Skeletal muscle satellite cell (primary cell): Measurements from ENCODE around the gene ADAMTS9.

Experiments used
- H3K27me3 ChIP-seq: 2 replicates; pipeline ENCODE4 v1.7.0; 2013; ENCODE audit warnings: low read length; ENCODE audit not compliant: control insufficient read depth, insufficient read depth
- H3K36me3 ChIP-seq: 2 replicates; pipeline ENCODE4 v1.7.0; 2013; ENCODE audit warnings: mild to moderate bottlenecking, control low read depth, low read length; ENCODE audit not compliant: insufficient read depth
- H3K4me1 ChIP-seq: 2 replicates; pipeline ENCODE4 v1.7.0; 2013; ENCODE audit warnings: low read length; ENCODE audit not compliant: control insufficient read depth, insufficient read depth
- H3K4me2 ChIP-seq: 2 replicates; pipeline ENCODE4 v1.7.0; 2013; ENCODE audit warnings: mild to moderate bottlenecking, low read length
- H3K4me3 ChIP-seq: 2 replicates; pipeline ENCODE4 v1.7.0; 2013; ENCODE audit warnings: low read length
- H3K9ac ChIP-seq: 2 replicates; pipeline ENCODE4 v1.7.0; 2013; ENCODE audit warnings: mild to moderate bottlenecking, low read depth, low read length, moderate library complexity
- H3K9me3 ChIP-seq: replicated peaks from 2 replicates; pipeline ENCODE4 v1.7.0; 2013; ENCODE audit warnings: mild to moderate bottlenecking, control low read depth, low read length

The ADAMTS9 gene

DNA sequence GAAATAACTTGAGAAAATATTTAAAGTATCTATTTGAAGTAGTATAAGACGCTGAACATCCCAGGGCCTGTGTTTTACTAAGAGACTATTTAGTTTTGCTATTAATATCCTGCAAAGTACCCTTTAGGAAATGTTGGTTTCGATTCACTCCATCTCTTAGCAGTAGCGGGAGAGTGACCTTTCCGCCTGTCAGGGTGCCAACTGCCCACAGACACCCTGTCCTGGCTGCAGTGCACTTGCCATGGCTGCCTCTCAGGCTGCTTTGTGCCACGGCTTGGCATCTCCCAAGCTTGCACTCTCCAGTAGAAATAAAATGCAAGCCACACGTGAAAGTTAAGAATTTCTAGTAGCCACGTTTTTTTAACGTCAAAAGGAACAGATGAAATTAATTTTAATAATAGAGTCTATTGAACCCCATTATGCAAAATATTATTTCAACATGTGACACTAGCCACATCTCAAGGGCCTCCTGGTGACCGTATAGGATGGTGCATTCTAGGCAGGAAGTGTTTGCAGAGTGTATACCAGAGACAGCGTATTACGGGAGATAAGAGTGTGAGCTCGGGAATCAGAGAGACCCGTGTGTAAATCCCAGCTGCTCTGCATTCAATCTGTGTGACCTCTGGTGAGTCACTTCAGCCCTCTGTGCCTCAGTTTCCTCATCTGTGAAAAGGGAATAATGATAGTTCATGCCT is 19.8 kb downstream of the ADAMTS9 start:
- Histone ChIP-seq H3K36me3 (no peaks in the 10 kb centered on the region), H3K27me3 (no peaks in the 10 kb centered on the region), H3K4me1 (peaks cover 13% of the 10 kb centered on the region), H3K9me3 (no peaks in the 10 kb centered on the region), H3K4me2 (no peak overlapping the region), H3K9ac (no peak overlapping the region), H3K4me3 (no peak overlapping the region)

DNA sequence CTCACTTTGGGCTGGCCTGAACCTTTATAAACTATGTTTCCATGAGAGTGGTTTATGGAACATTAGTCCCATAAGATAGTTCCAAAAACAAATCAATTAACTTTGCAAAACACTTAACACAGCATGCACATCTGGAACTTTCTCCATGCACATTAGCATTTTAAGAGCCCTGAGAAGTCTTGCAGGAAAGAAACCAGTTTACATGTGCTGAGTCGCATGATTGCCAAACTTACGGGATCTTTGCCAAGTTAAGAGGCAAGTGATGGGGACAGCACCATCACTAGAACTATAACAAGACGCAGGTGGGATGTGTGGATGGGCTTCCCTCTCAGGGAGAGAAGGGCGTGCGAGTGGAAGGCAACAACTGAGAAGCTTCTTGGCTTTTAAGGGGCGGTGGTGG is 20.7 kb downstream of the ADAMTS9 start:
- Histone ChIP-seq H3K27me3 (no peaks in the 10 kb centered on the region), H3K9ac (no peak overlapping the region), H3K36me3 (no peaks in the 10 kb centered on the region), H3K9me3 (no peaks in the 10 kb centered on the region), H3K4me1 (peaks cover 13% of the 10 kb centered on the region), H3K4me2 (no peak overlapping the region), H3K4me3 (no peak overlapping the region)

DNA sequence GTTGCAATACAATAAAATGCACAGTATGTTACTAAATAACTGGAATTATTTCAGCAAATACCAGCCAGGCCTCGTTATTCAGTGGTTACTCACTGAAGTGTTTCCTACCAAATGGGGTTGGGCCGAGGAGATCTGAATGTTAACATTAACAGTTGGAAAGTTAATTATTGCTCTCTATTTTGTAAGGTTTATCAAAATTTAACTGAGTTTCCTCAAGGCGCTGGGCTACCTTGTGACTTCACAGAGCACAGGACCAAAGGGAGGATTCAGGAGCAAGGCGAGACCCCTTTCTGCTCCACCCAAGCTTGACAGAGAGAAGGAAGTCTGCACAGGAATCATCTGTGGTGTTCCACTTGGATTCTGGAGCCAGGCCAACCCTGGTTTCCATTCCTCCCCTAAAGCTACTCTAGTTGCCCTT is 21.6 kb downstream of the ADAMTS9 start:
- H3K27me3 ChIP-seq: no peaks in the 10 kb centered on the region
- H3K9me3 ChIP-seq: no peaks in the 10 kb centered on the region
- H3K4me2 ChIP-seq: peak overlapping the region; percentile 66
- no peak overlapping the region for H3K4me3 ChIP-seq
- H3K9ac ChIP-seq: peak overlapping the region; percentile 37
- H3K4me1 ChIP-seq: peaks cover 13% of the 10 kb centered on the region
- no peaks in the 10 kb centered on the region for H3K36me3 ChIP-seq

DNA sequence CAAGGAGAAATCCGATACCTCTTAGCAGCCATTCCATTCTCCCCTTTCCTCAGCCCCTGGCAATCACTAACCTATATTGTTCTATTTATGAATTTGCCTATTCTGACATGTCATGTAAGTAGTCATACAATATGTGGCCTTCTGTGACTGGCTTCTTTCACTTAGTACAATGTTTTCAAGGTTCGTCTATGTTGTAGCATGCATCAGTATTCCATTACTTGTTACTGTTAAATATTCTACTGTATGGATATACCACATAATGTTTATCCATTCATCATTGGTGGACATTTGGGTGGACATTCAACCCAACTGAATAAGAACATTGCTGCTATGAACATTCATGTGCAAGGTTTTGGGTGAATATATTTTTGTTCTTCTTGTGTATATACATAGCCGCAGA is 23.4 kb downstream of the ADAMTS9 start:
- peaks cover 13% of the 10 kb centered on the region for H3K4me1 ChIP-seq
- H3K4me3 ChIP-seq: no peak overlapping the region
- H3K4me2 ChIP-seq: no peak overlapping the region
- H3K9ac ChIP-seq: no peak overlapping the region
- H3K9me3 ChIP-seq: no peaks in the 10 kb centered on the region
- H3K27me3 ChIP-seq: no peaks in the 10 kb centered on the region
- no peaks in the 10 kb centered on the region for H3K36me3 ChIP-seq

DNA sequence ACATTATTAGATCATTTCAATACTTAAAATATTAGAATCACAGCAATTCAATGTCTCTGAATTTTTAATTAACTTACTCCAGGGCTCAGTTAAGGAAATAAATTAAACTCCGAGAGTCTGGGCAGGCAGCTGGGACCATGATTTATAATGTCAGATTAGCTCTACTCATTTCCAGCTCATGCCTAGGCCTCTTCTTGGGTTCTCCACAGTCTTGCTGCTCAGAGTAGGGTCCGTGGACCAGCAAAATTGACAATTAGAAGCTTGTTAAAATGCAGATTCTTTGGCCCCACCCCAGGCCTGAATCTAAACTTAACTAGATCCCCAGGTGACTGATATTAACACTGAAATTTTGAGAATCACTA is 28.2 kb downstream of the ADAMTS9 start:
- no peak overlapping the region for H3K9ac ChIP-seq
- H3K4me1 ChIP-seq: no peaks in the 10 kb centered on the region
- no peak overlapping the region for H3K4me3 ChIP-seq
- no peak overlapping the region for H3K4me2 ChIP-seq
- H3K9me3 ChIP-seq: no peaks in the 10 kb centered on the region
- no peaks in the 10 kb centered on the region for H3K36me3 ChIP-seq
- H3K27me3 ChIP-seq: no peaks in the 10 kb centered on the region

DNA sequence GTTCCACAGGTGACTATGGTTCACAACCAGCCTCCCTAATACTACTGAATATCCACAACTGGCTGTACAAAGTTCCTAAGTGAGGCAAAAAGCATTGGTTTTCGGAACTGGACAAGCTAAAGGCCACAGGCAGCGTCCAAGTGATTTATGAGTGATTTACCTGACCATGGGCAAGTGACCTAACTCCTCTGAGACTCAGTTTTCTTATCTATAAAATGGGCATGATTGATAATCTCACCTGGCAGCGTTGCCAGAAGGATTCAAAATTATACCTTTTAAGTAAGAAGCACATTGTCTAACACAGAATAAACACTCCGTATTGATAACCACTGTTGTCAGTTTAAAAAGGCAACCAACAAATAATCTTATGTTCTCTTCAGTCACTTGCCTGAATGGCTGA is 29.8 kb downstream of the ADAMTS9 start:
- no peaks in the 10 kb centered on the region for H3K27me3 ChIP-seq
- H3K4me3 ChIP-seq: no peak overlapping the region
- H3K4me1 ChIP-seq: no peaks in the 10 kb centered on the region
- no peaks in the 10 kb centered on the region for H3K36me3 ChIP-seq
- H3K4me2 ChIP-seq: no peak overlapping the region
- H3K9ac ChIP-seq: no peak overlapping the region
- no peaks in the 10 kb centered on the region for H3K9me3 ChIP-seq

DNA sequence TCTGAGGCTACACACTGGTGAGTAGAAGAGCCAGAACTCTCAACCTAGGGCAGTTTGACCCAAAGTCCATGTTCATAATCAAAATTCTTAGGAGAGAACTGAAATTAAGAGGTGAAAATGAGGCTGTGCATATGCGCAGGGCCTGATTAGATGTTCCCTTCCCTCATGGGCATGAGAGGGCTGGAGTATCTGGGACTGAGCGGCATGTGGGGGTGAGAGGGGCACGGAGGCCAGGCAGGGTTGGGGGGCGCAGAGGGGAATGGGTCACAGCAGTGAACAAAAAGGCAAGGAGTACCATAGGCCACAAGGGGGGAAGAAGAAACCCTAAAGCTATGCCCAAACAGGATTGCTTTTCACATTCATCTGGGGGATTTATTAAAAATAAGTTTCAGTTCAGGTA is 31.3 kb downstream of the ADAMTS9 start:
- H3K4me3 ChIP-seq: no peak overlapping the region
- H3K9me3 ChIP-seq: no peaks in the 10 kb centered on the region
- no peak overlapping the region for H3K4me2 ChIP-seq
- H3K27me3 ChIP-seq: no peaks in the 10 kb centered on the region
- H3K36me3 ChIP-seq: no peaks in the 10 kb centered on the region
- H3K4me1 ChIP-seq: no peaks in the 10 kb centered on the region
- H3K9ac ChIP-seq: no peak overlapping the region

DNA sequence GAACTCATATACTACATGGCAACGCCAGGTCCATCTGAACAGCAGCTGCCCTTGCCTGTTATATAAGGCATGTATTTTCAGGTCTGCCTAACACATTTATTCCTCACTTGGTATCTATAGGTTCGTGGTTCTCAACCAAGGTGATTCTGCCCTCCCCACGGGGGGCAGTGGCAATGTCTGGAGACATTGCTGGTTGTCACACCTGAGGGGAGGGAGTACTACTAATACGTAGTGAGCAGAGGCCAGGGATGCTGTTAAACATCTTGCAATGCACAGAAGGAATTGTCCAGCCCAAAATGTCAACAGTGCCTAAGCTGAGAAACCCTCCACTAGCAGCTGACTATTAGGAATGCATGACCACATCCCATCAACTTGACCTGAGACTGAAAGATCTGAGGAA is 32.6 kb downstream of the ADAMTS9 start:
- Histone ChIP-seq H3K4me1 (peaks cover 4% of the 10 kb centered on the region), H3K27me3 (no peaks in the 10 kb centered on the region), H3K9ac (no peak overlapping the region), H3K9me3 (no peaks in the 10 kb centered on the region), H3K4me3 (no peak overlapping the region), H3K36me3 (no peaks in the 10 kb centered on the region), H3K4me2 (no peak overlapping the region)

DNA sequence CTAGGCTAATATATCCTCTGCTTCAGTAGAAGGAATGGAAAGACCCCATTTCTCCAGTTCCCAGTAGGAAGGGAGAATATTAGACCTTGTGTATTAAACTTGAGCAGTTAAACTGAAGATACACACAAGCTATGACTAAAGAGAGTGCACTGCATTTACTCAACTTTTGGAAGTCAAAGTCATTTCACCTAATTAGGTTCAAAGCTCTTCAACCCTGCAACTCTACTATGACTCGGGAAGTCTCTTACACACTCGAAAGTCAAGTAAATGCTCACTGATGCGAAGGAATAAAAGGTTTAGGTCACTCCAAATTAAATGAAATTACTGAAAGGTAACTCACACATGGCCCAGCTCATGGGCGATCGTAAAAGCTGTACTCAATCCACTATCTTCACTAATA is 33.8 kb downstream of the ADAMTS9 start:
- Histone ChIP-seq H3K27me3 (no peaks in the 10 kb centered on the region), H3K36me3 (no peaks in the 10 kb centered on the region), H3K9me3 (no peaks in the 10 kb centered on the region), H3K4me1 (peaks cover 5% of the 10 kb centered on the region), H3K4me3 (no peak overlapping the region), H3K4me2 (no peak overlapping the region), H3K9ac (no peak overlapping the region)

DNA sequence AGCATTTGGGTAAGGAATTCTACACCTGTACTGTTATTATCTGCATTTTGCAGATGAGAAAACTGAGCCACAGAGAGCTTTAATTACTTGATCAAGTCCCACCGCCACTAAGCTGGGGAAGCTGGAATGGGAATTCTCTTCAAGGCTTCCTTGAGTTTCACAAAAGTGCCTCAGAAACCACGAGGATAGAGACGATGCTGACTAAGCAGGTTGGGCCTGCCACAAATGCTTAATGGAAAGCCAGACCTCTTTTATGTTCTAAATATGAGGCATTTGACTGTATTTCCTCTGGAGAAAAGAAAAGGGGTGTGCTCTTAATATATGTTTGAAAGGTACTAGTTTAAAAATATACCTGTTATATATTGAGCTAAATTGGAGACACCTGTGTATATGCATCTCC is 34.7 kb downstream of the ADAMTS9 start:
- Histone ChIP-seq H3K9me3 (no peaks in the 10 kb centered on the region), H3K27me3 (no peaks in the 10 kb centered on the region), H3K9ac (no peak overlapping the region), H3K4me2 (no peak overlapping the region), H3K4me3 (no peak overlapping the region), H3K36me3 (no peaks in the 10 kb centered on the region), H3K4me1 (peaks cover 5% of the 10 kb centered on the region)

DNA sequence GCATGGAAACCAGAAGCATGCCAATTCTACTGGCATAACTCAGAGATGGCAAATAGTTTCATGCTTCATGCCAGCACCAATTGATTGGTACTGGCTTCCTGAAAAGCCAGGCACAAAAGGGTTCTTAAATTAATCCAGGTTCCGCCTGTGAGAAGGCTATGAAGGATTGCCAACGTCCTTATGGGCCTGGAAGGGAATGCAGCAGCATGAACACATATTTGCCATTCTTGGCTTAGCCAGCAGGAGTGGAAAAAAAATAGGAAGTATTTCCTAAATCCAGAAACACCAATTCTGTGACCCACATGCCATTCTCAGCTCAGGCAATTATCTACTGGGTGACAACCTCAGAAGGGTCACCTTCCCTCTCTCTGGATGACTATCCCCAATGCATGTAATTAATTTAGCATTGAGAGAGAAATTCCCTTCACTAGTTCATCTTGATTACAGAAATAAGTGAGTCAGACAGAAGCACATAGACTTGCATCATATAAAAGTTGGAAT is 36.0 kb downstream of the ADAMTS9 start:
- H3K9ac ChIP-seq: no peak overlapping the region
- H3K27me3 ChIP-seq: no peaks in the 10 kb centered on the region
- H3K4me2 ChIP-seq: no peak overlapping the region
- H3K36me3 ChIP-seq: no peaks in the 10 kb centered on the region
- no peaks in the 10 kb centered on the region for H3K9me3 ChIP-seq
- no peak overlapping the region for H3K4me3 ChIP-seq
- peaks cover 5% of the 10 kb centered on the region for H3K4me1 ChIP-seq

DNA sequence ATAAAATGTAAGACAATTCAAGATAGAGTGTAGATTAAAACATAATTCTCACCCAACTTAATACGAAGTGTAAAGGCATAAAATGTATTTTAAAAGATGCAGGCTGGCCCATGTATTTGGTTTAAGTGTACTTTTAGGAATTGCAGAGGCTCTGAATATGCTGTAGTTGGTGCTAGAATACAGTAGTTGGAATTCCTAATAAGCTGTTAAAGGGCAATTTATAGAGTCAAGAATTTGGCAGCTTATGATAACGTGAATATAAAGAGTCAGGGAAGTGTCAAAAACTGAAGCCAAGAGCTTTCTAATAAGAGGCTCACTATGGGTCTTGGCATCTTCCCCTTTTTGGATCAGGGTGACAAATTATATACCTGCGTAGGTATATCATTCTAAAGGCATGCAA is 36.5 kb downstream of the ADAMTS9 start:
- Histone ChIP-seq H3K4me2 (no peak overlapping the region), H3K36me3 (no peaks in the 10 kb centered on the region), H3K4me3 (no peak overlapping the region), H3K9me3 (no peaks in the 10 kb centered on the region), H3K9ac (no peak overlapping the region), H3K4me1 (peaks cover 5% of the 10 kb centered on the region), H3K27me3 (no peaks in the 10 kb centered on the region)
